Testis (tissue), 3 donors: ENCODE data around the gene THOC6. TPM values are rescaled to one million over a fixed set of nuclear protein-coding genes. Genes with fewer than 3 reads are reported as not detected.

Source experiments
- DNase-seq: peaks from one replicate; pipeline ENCODE4 v3.0.0-alpha.2; 2019
- H3K27ac ChIP-seq, 2 donors: fragments of 200-600 bp; sonication (generic); one replicate each; pipeline ENCODE4 v1.5.1; 2019
- H3K27me3 ChIP-seq: fragments of 200-600 bp; sonication (generic); one replicate; pipeline ENCODE4 v1.5.1; 2019
- H3K36me3 ChIP-seq: fragments of 200-600 bp; sonication (generic); one replicate; pipeline ENCODE4 v1.5.1; 2017; ENCODE audit warnings: low read depth; ENCODE audit errors: missing control alignments
- H3K4me1 ChIP-seq: fragments of 200-600 bp; sonication (generic); one replicate; pipeline ENCODE4 v1.5.1; 2019
- H3K4me3 ChIP-seq, 2 donors: fragments of 200-600 bp; sonication (generic); one replicate each; pipeline ENCODE4 v1.5.1; 2017 to 2019
- H3K9me3 ChIP-seq: fragments of 200-600 bp; sonication (generic); one replicate; pipeline ENCODE4 v1.5.1; 2017
- CTCF ChIP-seq, 3 experiments: fragments of 450-650 bp in 2 of 3; fragments of 200-600 bp in 1 of 3; sonication (generic) in 1 of 3; IDR thresholded peaks; one replicate each; pipeline ENCODE4 v1.5.1; 2016 to 2019; ENCODE audit warnings: antibody characterized with exemption in 3 of 3, mild to moderate bottlenecking in 2 of 3, moderate library complexity in 1 of 3
- POLR2A ChIP-seq: fragments of 450-650 bp; IDR thresholded peaks from one replicate; pipeline ENCODE4 v1.6.1; 2017; ENCODE audit warnings: antibody characterized with exemption, mild to moderate bottlenecking, moderate library complexity
- WGBS, 2 donors: methylation state at CpG; one replicate each; pipeline ENCODE4 v1.1.5; 2018; 5-methylcytosine and 5-hydroxymethylcytosine counted together
- intact Hi-C: fragments of 100-400 bp; cut with DNase I; formaldehyde crosslinking; loops from one replicate; pipeline ENCODE4 v1.15.1; 2023; ENCODE audit warnings: low total_unique reads
- polyA plus RNA-seq: library from polyadenylated mRNA; stranded (reverse); fragments of 350-450 nt; fragmentation: Illumina TruSeq; extraction: RNeasy Lipid Tissue Mini Kit (QIAGEN cat#74804); gene quantifications from one replicate; pipeline ENCODE4 v1.2.3, GENCODE V29; 2014; ENCODE audit warnings: low read depth, low replicate concordance; ENCODE audit not compliant: insufficient read depth
- total RNA-seq, 2 donors: library from RNA; depleted of rRNA; stranded (reverse); fragments of >200 nt; gene quantifications; one replicate each; pipeline ENCODE4 v1.2.3, GENCODE V29; 2016

The THOC6 gene
- total and polyA plus RNA-seq, 3 donors from 2014 or later = 17.3 to 27.3 (median 19.6) TPM

GRCh38 chr16:3045758-3046640, 22.2 kb downstream of the THOC6 start, which contains the start of gene MMP25:
Gene MMP25 (plus strand): TSS chr16:3046561. CDS start chr16:3046918, 357 bp downstream.
- no peak for DNase-seq
- TF ChIP-seq CTCF (IDR thresholded peaks at IDR 0.05) (no peak), POLR2A (no peak)
- H3K4me3 ChIP-seq = peak within 1 kb of the TSS; percentile 24 to 47
- no peaks in the 10 kb centered on the region for H3K27me3 ChIP-seq
- intact Hi-C loops = no loop called here
- no peak within 1 kb of the TSS for H3K27ac ChIP-seq
- WGBS, 2 donors = 0% methylated on average over 48 of the region's 86 CpGs; no CpG with 5 or more reads in 1 of the 2 donors
- H3K36me3 ChIP-seq = no peaks in the 10 kb centered on the region
- H3K9me3 ChIP-seq = no peaks in the 10 kb centered on the region
- H3K4me1 ChIP-seq = peaks cover 14% of the 10 kb centered on the region

GRCh38 chr16:3046641-3047386, 23.0 kb downstream of the THOC6 start:
- no peak for TF ChIP-seq POLR2A
- no peak for TF ChIP-seq CTCF (IDR thresholded peaks at IDR 0.05)
- WGBS, 2 donors = 1 to 3% methylated on average over 14 to 54 of the region's 54 CpGs
- Histone ChIP-seq H3K27me3 (no peaks in the 10 kb centered on the region), H3K36me3 (no peaks in the 10 kb centered on the region), H3K9me3 (no peaks in the 10 kb centered on the region), H3K4me3 (peak overlapping the region in 1 of 2 donors; percentile 47), H3K27ac (no peak overlapping the region), H3K4me1 (peaks cover 14% of the 10 kb centered on the region)
- DNase-seq = no peak
- intact Hi-C loops = no loop called here

- no peaks in the 10 kb centered on the region for H3K36me3 ChIP-seq
- no peaks in the 10 kb centered on the region for H3K9me3 ChIP-seq
- no peak overlapping the region for H3K4me3 ChIP-seq
- no peaks in the 10 kb centered on the region for H3K27me3 ChIP-seq
- 5 to 7% methylated on average over 2 to 13 of the region's 13 CpGs for WGBS, 2 donors
- no peak for DNase-seq
- peaks cover 14% of the 10 kb centered on the region for H3K4me1 ChIP-seq
- TF ChIP-seq POLR2A (no peak), CTCF (IDR thresholded peaks at IDR 0.05) (no peak)
- H3K27ac ChIP-seq = no peak overlapping the region
- intact Hi-C loops = no loop called here
These were observed 23.5 kb downstream of the THOC6 start for GRCh38 chr16:3047387-3047720.

GRCh38 chr16:3049921-3050481, 26.2 kb downstream of the THOC6 start:
- Histone ChIP-seq H3K9me3 (no peaks in the 10 kb centered on the region), H3K4me1 (peaks cover 14% of the 10 kb centered on the region), H3K27me3 (no peaks in the 10 kb centered on the region), H3K27ac (no peak overlapping the region), H3K4me3 (no peak overlapping the region), H3K36me3 (no peaks in the 10 kb centered on the region)
- DNase-seq = no peak
- intact Hi-C loops = no loop called here
- WGBS, 2 donors = 79 to 86% methylated on average over 14 to 26 of the region's 26 CpGs
- TF ChIP-seq CTCF (IDR thresholded peaks at IDR 0.05) = no peak
- no peak for TF ChIP-seq POLR2A
